Activated T-cell treated with anti-CD3 and anti-CD28 coated beads, Interleukin-2, amount 50 U/mL, for 1 hour (primary cell): Measurements from ENCODE around the gene SCUBE1.
A peak's percentile ranks its signal among the peaks of the same experiment; 100 is the strongest.

Experiments used
- DNase-seq: peaks from one replicate; pipeline ENCODE4 v3.0.0-alpha.2; 2020

SCUBE1 gene

DNA sequence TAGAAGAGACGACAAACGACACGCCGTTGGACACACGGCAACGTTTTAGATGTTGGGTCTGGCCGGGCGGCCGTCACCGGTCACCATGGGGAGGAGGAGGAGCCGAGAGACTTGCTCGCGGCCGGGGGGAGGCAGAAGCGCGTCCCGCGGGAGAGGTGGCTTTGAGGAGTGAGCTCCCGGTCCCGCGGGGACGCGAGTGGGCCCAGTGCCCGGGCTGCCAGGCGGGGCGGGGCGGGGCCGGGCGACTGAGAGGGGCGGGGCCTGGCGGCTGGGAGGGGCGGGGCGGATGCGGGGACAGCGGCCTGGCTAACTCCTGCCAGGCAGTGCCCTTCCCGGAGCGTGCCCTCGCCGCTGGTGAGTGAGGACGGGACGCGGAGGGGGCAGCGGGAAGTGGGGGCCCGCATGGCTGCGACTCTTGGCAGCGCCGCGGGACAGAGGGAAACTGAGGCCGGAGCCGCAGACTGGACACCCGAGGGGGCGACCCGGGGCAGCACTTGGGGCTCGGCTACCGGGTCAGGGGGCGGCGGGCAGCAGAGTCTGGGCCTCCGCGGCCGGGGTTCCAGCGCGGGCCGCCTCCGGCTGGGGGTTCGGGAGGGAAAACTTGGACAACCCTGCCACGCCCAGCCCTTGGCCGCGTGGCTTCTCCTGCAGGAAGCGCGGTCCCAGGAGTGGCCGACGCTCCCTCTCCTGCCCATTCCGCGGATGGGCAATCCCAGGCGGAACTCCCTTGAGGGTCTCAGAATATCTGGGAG, 191.7 kb downstream of the SCUBE1 start, which contains the start of gene TSPO:
TSPO (plus strand) TSS at position 309 of the 752 bp plus-strand sequence. CDS start 7,680 bp downstream, outside the sequence.
- peak; percentile 73 for DNase-seq

DNA sequence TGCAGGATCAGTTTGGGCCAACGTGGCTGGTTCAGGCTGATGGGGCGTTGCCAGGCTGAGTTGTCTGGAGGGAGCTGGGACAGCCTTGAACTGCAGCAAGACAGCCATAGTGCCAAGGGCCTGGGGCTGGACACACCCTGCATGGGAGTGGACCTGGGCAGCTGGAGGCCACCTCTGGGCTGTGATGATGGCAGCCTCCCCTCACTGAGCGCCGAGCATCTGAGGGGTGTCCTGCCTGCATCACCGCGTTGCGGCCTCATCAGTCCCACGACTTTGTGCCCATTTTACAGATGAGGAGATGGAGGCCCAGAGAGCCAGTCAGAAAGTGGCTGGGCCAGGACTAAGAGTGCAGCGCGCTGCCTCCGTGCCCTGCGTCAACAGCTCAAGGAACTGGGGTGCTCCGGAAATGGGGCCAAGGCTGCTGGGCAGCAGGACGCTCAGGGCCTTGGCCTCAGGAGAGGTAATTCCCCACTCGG, 192.4 kb downstream of the SCUBE1 start:
- no peak for DNase-seq

DNA sequence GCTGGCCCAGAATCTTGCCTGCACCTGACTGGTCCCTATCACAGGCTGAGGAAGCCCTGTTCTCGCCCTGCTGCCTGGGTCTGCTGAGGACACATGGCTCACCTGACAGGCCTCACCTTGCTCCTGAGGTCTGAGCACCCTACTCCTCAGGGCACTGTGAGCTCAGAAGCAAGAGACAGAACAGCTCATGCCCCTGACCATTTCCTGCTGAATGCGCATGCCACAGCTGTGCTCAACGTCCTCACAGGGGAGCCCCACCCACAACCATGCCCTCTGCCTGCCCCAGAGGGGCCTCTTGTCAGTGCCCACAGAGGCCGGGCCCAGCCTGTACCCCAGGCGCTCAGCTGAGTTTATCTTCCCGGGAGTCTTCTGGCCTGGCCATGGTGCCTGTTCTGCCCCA, 194.6 kb downstream of the SCUBE1 start:
- DNase-seq: no peak

DNA sequence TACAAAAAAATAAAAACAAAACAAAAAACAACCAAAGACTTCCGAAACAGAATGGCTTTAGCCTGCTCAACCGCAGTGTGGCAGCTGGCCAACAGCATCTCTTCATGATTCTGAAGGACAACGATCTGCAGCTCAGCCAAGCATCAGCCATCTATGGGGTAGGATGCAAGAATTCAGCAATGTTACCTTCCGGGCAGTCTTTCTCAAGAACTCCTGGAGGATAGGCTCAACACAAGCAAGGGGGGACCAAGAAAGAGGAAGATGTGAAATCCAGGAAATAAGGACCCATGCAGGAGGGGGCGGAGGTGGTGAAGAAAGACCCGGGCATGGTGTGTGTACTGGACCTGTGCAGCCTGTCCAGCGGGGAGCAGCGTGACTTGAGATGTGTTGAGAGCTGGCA, 195.4 kb downstream of the SCUBE1 start:
- DNase-seq: no peak
